Cortex of kidney (tissue), 1 donor: Measurements from ENCODE around the gene CBS.
"Not testable (repeated sequence)": the region's sequence is repeated elsewhere in the genome, so short reads cannot be mapped to it uniquely, and the experiment has no call there.

Experiments used
- DNase-seq: peaks from one replicate; lab custom pipeline; 2025; lab: John Stamatoyannopoulos, UW

CBS gene

DNA sequence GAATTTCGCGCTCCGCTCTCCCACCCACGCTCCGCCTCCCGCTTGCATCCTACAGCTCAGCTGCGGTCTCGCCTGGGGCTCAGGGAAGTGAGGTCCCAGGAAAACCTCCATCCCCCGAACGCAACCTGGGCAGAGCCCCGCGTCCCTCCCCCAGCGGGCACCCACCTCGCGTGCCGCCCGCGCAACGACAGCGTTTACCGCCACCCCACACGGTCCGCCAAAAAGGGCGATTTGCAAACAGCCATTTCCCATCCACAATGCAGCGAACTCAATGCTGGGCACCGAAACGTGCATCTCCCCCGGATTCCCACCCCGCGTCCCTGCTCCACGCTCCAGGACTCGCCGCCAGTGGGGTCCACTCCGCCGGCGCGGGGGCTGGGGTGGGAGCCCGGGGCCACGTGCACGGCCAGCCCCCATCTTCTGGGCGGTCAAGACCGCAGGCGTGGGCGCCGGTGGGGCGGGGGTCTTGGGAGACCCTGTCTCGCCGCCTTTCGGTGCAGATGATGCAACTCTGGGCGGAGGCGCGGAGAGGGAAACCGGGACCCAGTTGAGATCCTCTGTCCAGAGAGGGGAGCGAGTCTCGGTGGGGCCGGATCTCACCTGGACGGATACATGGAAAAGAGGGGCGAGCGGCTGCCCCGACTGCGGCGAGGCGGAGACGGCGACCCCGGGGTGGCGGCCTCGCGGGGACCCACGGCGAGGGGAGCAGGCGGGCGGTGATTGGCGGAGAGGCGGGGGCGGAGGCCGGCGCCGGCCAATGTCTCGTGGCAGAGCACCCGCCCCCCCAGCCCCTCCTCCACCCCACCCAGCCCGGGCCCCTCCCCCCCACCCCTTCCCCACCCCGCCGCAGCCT is at the start of gene CBS:
Gene CBS (minus strand): TSS at position 666 of the 853 bp plus-strand sequence. CDS start 3,642 bp downstream, outside the sequence.
- DNase-seq = not testable (repeated sequence)

DNA sequence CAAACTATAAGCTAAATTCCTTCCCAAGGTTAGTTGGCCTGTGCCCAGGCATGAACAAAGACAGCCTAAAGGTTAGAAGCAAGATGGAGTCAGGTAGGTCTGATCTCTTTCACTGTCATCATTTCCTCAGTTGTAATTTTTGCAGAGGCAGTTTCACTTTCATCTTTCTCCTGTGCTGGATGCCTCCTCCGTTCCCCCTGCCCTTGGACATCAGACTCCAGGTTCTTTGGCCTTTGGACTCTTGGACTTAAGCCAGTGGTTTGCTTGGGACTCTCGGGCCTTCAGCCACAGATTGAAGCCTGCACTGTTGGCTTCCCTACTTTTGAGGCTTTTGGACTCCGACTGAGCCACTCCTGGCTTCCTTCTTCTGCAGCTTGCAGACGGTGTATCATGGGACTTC is 40.3 kb upstream of the CBS start:
- not testable (repeated sequence) for DNase-seq

DNA sequence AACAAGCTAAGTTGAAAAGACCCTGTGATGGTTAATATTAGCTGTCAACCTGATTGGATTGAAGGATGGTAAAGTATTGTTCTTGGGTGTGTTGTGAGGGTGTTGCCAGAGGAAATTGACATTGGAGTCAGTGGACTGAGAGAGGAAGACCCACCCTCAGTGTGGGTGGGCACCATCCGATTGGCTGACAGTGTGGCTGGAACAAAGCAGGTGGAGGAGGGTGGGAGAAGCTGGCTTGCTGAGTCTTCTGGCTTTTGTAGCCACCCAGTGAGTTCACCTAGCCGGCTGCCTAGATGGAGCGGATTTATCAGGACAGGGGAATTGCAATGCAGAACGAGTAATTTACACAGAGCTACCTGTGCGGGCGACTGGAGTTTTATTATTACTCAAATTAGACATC is 38.8 kb upstream of the CBS start:
- DNase-seq = not testable (repeated sequence)

DNA sequence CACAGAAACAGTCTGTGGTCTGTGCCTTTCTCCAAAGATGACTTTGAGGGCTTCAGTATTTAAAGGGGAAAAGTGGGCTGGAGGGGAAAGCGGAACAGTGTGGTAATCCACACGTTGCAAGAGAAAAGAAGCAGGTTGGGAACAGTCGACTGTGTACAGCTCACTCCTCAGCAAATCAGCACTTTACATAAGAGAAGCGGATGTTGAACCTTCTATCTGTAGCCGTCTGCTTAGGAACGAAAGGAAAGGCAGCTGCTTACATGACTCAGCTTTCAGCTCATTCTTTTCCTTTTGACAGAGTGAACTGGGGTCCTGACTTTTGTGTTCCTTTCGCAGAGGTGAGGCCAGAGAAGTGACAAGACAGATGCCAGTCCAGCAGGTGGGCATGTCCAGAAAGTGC is 33.4 kb upstream of the CBS start:
- not testable (repeated sequence) for DNase-seq

DNA sequence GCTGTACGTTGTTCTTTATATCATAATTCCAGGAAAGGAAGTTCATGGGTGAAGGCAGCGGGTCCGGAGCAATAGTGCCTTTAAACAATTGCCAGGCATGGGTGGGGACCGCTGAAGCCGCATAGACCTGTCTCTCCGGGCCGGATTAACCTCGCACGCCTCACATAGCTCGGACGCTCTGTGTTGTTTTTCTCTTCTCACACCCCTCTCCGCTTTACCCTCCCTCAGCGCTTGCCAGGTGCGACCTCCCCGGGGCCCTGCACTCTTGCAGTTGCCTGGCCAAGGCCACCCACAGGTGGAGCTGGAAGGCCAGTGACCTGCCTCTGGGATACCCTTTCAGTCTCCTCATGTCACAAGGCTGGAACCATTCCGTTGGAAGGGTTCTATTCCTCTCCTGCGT is 32.5 kb upstream of the CBS start:
- not testable (repeated sequence) for DNase-seq

DNA sequence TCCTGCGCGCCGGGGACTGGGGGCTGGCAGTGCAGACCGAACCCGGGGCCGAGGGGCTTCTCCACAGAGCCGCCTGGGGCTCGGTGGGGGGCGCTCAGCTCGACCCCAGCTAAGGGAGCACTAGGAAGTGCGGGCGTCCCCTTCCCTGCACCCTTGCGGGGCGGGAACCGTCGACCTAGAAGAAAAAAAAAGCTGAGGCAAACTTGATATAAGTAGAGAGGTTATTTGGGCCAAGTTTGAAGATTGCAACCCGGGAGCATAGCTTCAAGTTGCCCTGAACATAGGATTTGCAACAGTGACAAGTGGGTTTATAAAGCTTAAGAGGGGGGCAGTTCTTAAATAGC is 32.1 kb upstream of the CBS start:
- DNase-seq = not testable (repeated sequence)

DNA sequence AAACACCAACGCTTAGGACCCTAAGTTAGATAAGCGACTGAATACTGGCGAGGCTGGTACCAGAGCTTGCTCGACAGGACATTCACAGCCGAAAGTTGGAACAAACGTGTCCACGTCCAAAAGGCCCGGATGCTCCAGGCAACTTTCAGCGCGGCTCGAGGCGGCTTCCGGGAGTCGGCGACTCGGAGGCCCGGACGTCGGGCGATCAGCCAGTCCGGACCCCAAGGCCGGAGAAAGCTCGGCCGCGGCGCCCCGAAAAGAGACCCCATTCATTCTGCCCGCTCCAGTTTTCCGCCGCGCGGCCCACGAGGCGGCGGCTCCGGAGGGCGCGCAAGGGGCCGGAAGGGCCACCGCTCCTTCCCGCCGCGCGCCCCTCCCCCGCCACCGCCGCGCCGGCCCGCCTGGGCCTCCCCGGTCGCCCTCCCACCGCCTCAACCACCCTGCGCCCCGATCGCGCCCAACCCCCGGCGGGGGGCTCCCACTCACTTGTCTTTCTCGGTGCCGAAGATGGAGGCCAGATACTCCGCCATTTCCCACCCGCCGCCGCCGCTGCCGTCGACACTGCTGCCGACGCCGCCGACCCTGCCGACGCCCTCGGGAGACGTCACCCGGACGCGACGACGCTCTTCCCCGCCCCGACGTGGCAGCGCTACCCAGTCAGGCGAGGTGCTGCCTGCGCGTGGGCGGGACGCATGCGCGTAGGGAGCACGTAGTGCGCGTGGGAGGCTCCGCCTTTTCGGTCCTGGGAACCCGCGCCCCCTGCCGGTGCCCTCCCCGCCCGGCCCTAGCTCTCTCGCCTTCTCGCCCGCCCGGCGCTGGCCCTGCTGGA is 31.5 kb upstream of the CBS start, which contains the start of gene U2AF1:
Gene U2AF1 (minus strand): TSS at position 606 of the 829 bp plus-strand sequence. CDS start 76 bp downstream, at position 530.
- DNase-seq = not testable (repeated sequence)

DNA sequence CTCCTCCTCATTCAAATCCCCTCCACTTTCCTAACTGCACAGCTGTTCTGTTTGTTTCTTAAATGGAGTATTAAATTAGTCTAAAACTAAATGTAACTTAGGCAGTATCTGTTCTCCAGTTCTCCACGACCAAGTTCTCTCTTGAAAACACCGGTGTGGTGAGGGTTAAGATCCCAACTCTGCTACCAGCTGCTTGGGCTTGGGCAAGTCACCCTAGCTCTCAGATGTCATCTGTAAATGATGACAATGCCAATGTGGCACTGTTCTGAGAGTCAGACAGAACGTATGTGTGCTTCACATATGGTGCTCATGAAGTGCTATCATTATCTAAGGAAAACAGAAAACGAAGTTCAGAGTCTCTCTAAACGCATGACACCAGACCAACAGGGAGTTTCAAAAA is 29.0 kb upstream of the CBS start:
- not testable (repeated sequence) for DNase-seq

DNA sequence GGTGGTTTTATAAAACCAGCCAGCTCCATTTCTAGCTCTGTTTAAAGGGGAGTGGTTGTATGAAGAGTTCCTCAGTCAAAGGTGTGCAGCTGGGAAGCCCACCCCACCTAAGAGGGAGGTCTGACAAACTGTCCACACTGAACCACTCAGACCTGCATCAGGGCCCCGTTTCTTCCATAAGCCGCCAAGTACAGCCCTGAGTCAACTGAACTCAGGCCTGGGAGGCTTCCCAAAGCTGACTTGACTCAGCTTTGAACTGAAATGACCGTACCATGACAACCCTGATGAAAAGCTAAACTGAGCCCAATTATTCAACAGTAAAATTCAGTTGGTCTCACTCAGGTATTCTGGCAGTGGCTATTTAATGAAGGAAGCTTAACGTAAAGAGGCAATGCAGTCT is 26.6 kb upstream of the CBS start:
- not testable (repeated sequence) for DNase-seq

DNA sequence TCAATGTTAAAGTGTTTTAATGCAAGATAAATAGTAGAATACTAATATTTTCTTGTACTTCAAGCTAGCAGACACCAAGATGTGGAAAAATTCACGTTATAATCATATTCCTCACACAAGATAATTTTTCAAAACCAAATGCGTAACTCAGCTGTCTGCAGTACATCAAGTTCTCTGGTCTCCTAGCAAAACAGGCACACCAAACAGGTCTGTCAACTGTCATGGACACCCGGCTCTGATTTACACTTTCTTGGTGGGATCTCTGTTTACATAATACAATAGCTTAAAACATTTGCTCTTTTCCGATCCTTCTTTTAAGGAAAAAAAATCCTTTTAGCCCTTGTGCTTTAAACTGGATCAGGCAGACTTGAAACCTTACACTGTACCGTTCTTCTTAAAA is 26.0 kb upstream of the CBS start:
- DNase-seq = not testable (repeated sequence)

DNA sequence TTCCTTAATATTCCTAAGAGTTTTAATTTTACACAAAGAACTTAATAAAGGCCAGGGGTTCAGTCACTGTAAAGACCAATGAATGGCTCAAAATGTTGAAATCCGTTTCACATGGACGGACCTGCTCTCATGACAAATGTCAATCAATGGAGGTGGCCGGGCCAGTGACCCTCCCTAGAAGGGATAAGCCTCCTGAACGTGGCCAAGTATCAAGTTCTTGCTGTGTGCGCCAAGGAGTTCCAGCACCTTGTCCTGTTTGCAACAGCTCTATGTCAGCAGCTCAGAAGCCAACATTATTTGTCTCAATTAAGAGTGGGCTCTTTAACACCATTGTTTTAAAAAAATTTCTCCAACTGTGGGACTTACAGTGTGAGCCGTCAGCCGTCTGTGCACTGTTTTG is 25.4 kb upstream of the CBS start:
- not testable (repeated sequence) for DNase-seq

DNA sequence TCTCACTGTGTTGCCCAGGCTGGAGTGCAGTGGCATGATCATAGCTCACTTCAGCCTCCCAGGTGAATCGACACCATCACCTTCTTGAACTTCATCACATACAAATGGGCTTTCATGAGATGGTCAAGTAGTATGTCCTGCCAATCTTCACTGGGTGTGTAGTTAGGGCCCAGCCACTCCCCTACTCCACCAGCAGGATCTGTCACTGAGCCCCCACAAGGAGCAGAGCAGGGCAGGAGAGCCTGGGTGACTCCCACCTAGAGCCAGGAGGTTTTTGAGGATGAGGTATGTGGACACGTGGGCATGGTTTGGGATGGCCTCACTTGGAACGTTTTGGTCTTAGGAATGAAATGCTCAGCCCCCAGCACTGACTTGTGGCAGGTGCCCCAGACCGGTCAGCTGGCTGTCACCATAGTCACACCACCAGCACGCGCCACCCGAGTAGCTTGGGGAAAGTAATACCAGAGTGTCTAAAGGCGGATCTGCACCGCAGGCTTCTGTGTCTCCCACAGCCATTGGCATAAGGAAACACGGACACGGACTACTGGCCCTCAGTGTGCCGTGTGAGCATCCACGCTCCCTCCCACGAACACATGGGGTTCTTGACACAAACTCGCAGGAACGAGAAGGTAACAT is 16.5 kb upstream of the CBS start:
- not testable (repeated sequence) for DNase-seq

DNA sequence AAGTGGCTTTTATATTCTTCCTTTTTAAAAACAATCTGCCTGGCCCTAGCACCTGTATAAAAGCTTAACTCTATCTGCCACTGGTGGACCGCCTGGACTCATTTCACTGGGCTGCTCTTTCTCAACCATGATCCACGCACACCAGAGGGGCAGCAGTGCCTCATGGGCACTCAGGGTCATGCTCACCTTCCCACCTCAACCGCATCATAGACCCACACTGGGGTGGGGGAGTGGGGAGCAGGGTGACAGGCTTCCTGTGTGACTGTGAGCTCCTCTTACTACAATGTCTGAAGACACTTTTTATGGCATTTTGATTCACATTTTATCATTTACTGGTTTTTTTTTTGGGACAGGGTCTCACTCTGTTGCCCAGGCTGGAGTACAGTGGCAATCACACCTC is 15.3 kb upstream of the CBS start:
- DNase-seq = not testable (repeated sequence)

DNA sequence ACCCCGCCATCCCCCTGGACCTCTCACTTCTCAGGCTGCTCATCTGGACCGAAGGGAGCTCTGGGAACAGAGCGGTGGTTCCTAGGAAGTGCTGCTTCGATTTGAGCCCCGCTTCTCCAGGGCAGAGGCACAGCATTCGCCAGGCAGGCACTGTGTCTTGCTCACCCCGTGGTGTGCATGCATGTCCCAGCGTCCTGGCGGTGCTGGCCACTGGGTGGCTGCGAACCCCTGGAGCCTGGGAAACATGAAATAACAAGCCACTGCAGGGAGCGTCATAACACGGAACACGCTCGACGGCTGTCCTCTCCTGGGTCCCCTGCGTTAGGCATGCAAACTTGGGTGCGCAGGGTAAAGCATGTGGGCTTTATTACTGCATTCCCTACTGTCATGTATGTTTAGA is 13.8 kb upstream of the CBS start:
- DNase-seq = not testable (repeated sequence)

DNA sequence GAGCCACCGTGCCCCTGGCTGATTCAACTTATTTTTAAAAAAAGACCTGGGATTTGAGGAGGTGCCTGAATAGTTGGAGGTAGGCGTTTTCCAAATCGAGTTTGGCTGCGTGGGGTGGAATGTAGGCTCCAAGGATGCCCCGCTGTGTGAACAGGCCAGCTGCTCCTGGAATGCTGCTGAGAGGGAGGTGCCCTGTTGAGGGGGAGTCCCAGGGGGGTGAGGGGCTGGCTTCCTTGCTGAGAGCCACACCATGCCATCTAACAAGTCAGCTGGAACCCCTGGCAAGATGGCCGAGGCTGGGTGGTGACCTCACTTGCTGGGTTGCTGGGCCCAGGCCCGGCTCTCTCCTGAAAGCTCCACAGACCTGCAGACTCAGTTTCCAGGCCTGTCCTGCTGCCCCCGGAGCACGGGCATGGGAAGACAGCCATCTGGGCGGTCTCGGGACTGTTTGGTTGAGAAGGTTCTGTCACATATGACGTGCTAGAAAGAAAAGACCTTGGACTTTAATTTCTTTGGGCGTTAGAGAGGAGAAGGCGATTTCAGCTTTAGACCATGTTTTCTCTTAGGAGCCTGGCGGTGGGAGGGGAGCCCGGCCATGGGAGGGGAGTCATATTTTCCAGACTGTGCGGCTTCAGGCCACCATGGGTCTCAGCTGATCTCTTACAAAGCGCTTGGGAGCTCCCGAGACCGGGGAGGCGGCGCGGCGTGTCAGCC is 7.1 kb upstream of the CBS start:
- DNase-seq = not testable (repeated sequence)

DNA sequence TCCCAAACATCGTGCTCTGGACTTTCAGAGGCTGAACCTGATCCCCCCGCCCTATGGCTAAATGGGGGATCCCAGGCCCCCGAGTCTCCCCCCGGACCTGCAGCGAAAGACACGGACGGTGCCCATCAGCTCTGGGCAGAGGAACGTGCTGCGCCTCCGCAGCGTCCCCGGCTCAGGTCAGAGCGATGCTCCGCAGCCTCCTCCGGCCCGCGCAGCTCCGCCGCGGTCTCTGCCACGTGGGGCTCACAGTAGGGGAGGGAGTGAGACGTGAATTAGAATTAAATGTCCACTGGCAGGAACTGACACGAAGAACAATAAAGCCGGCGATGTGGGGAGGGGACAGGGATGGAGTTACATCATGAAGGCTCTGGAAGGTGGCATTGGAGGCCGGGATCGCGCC is 1.0 kb upstream of the CBS start:
- not testable (repeated sequence) for DNase-seq

DNA sequence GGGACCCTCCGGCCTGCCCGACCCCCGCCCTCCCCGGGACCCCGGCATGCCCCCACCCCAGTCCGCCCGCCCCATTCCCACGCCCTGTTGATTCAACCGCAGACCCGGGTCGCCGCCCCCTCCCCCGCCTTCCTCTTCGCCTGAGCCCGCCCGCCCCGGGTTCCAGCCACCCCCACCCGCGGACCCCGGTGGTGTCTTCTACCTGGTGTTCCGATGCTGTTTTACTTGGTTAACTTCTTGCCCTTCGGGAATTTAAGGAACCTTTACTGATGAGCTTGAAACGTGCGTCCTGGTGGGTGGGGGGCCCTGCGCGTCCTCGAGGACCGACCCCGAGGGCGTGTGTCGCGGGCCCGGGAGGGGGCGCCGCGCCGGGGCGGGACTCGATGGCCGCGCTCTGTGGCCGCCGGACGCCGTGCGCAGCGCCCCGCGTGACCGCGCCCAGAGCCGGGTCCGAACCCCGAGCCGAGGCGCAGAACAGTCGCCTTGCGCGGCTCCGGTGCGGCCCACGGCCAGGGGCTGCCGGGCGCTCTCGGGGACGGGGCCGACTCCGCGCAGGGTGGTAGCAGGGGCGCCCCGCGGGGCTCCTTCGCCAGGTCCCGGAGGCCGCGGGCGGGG is 495 bp upstream of the CBS start:
- DNase-seq = not testable (repeated sequence)

DNA sequence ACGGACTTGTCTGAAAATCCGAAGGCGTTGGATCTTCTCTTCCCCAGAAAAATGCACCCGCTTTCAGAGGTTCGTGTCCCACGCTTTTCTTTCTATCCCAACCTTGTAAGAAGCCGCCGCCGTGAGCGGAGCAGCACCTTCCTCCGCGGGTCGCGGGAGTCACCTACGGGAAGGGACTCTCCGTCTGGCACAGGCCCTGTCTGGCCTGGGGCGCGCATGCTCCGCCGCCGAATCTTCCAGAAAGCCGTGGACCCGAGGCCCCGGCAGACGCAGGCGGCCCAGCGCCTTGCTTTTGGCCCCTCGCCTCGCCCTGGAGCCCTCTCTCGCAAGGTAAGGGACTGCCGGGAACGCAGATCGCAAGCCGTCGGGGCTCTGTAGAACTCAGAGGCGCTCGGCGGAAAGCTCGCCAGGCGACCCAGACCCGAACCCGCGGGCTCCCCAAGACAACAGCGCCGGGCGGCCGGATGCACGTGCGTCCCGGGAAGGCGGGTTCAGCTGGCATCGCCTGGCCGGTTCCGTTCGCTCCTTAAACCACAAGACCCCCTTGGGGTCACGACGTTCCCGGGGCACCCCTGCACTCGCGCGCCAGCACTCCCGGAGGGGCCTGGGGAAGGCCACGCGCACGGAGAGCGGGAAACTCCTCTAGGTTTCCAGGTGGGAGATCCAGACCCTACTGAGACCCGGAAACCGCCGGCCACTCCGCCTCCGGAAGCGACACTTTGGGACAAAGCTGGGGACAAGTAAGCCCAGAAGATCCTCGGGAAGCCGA is 1.1 kb downstream of the CBS start:
- DNase-seq = not testable (repeated sequence)

DNA sequence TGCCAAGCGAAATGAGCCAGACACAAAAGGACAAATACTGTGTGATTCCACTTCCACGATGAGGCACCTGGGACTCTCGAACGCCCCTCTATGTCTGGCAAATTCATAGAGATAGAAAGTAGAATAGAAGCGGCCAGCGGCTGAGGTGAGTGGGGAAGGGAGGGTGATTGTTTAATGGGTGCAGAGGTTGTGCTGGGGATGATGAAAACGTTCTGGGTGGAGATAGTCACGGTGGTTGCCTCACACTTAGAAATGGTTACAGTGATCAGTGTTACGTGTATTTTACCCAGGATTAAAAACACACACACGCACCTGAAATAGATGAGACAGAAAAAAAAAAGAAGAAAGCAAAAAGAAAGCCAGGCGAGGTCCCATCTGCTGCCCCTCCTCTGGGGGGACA is 2.9 kb downstream of the CBS start:
- not testable (repeated sequence) for DNase-seq

DNA sequence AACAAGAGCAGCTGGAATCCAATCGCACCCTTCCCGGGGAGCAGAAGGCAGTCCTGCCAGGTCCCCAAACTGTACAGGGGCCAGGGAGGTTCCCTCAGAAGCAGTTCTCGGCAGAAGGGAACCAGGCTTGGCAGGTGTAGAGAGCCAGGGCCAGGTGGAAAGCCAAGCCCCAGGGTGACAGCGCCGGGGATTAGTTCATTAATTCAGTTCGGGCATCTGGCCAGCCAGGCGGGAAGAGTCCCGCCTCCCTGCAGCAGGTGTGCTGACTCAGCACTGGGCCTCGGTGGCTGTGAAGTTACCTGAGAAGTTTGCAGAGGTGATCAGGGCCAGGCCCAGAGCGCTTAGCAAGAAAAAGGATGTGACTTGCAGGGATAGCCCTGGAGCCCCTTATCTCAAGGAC is 6.0 kb downstream of the CBS start:
- DNase-seq = not testable (repeated sequence)
